ENCODE results near the gene RHPN2.
A peak's percentile ranks its signal among the peaks of the same experiment; 100 is the strongest.
"Not testable (repeated sequence)": the region's sequence is repeated elsewhere in the genome, so short reads cannot be mapped to it uniquely, and the experiment has no call there.

RHPN2 gene

GRCh38 chr19:33026602-33027001, 38.1 kb downstream of the RHPN2 start:
- not testable (repeated sequence) for DNase-seq

- DNase-seq, result not testable (repeated sequence)
These were observed 39.0 kb downstream of the RHPN2 start for GRCh38 chr19:33025468-33026238.

DNA sequence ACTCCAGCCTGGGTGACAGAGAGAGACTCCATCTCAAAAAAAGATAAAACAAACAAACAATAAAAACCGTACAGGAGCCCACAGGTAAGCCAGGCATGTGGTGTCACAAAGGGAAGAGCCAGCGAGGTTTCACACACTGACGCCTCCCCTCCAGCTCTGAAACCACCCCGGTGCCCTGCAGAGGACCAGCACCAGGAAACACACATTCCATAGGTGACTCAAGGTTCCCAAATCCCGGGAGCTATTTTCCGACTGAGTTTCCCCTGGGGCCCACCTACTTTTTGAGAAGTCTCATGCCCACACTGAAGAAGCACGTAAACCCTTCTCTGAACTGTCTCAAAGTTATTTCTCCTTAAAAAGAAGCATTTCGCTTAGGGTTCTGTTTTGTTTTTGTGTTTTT, 40.3 kb downstream of the RHPN2 start:
- DNase-seq, result no peak

- no peak for DNase-seq
These were observed 42.1 kb downstream of the RHPN2 start for GRCh38 chr19:33022472-33023116.

DNA sequence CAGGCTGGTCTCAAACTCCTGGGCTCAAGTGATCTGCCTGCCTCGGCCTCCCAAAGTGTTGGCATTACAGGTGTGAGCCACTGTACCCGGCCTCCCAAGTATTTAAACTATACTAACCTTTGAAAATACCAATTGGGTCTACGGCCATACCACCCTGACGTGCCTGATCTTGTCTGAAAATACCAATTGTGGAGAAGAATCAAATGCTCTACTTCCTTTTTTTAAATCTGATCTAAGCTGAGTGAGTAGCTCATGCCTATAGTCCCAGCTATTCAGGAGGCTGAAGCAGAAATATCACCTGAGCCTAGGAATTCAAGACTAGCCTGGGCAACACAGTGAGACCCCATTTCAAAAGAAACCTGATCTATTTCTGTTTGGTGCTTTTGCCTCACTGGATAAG, 53.8 kb downstream of the RHPN2 start:
- not testable (repeated sequence) for DNase-seq

- DNase-seq, result no peak
These were observed 56.0 kb downstream of the RHPN2 start for GRCh38 chr19:33008738-33009137.

DNA sequence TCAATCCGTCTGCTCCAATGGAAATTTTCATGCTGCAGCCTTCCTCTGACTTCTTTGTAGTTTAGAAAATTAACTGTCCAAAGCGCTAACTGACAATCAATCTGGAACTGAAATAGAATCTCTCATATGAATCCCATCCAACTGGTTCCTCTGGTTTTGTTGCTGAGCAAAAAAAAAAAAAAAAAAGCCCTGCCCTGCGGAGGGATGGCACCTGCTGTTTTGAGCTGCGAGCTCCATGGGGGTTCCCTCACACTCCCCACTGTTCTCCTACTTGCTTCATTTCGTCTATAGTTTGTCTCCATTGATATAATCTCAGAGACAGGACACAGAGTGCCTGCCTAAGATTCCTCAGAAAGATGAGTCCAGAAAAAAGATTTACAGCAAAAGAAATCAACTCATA, 59.2 kb downstream of the RHPN2 start:
- DNase-seq, result peak; percentile 92

GRCh38 chr19:33003424-33004024, 61.2 kb downstream of the RHPN2 start:
- DNase-seq, result not testable (repeated sequence)

GRCh38 chr19:33002126-33002865, 62.4 kb downstream of the RHPN2 start:
- not testable (repeated sequence) for DNase-seq

DNA sequence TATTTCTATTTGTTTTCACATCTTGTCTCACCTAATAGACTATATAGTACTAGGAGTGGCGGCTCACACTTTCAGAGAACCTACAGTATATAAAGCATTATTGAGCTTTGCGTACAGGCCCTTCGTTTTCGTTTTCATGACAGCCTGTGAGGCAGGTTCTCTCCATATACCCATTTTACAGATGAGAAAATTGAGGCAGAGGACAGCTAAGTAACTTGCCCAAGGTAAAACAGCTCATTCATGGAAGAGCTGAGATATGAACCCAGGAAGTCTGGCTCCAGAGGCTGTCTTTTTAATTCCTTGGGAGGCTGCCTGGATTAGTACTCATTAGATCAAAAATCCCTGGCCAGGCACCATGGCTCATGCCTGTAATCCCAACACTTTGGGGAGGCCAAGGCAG, 63.8 kb downstream of the RHPN2 start:
- no peak for DNase-seq

GRCh38 chr19:33000510-33000909, 64.2 kb downstream of the RHPN2 start:
- no peak for DNase-seq

DNA sequence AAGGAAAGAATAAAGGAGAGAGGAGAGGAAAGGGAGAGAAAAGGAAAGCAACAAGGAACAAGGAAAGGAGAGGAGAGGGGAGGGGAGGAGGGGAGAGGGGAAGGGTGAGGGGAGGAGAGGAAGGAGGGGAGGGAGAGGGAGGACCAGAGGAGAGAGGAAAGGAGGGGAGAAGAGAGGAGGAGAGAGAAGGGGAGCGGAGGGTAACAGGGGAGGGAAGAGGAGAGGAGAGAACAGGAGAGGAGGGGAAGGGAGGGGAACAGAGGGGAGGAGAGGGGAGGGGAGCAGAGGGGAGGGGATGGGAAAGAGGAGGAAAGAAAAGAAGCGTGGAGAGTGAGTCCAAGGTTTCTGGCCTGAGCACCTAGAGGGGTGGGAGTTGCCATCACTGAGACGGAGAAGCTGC, 66.0 kb downstream of the RHPN2 start:
- DNase-seq, result no peak

- DNase-seq, result no peak
These were observed 66.9 kb downstream of the RHPN2 start for GRCh38 chr19:32997716-32998355.

DNA sequence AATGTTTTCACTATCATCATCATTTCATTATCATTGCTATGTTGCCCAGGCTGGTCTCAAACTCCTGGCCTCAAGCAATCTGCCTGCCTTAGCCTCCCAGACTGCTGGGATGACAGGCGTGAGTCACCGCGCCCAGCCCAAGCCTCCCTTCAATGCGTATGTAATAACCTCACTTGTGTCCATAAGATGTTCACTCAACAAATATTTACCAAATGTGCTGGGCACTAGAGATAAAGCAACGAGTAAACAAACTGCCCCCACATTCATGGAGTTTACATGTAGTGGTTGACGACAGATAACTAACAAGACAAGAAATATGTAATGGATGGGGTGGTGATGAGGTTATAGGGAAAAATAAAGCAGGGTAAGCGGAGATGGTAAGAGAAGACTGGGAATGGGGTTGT, 67.6 kb downstream of the RHPN2 start:
- peak; percentile 93 for DNase-seq

- not testable (repeated sequence) for DNase-seq
These were observed 68.7 kb downstream of the RHPN2 start for GRCh38 chr19:32995966-32996365.

- no peak for DNase-seq
These were observed 76.0 kb downstream of the RHPN2 start for GRCh38 chr19:32988724-32989123.

GRCh38 chr19:32988254-32988653, 76.4 kb downstream of the RHPN2 start:
- DNase-seq, result not testable (repeated sequence)

- DNase-seq, result not testable (repeated sequence)
These were observed 82.2 kb downstream of the RHPN2 start for GRCh38 chr19:32982488-32982887.

DNA sequence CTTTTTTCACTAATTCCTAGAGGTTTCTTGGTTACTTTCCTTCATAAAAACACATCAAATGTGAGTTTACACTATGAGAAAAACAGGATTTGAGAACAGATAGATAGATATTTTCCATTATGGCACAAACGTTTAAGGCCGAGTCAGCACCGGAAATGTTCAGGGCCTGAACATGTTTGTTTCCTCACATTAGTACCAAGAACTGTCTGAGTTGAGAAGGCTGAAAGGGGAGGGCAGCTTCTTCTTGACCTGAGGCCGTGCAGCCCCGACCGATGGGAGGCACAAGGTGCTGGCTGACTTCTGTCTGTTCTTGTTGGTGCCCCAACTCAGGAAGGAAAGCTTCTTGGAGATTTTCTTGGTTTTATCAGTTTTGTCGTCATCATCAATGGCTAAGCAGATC, 84.9 kb downstream of the RHPN2 start:
- not testable (repeated sequence) for DNase-seq

GRCh38 chr19:32977813-32978212, 86.9 kb downstream of the RHPN2 start:
- DNase-seq, result not testable (repeated sequence)

DNA sequence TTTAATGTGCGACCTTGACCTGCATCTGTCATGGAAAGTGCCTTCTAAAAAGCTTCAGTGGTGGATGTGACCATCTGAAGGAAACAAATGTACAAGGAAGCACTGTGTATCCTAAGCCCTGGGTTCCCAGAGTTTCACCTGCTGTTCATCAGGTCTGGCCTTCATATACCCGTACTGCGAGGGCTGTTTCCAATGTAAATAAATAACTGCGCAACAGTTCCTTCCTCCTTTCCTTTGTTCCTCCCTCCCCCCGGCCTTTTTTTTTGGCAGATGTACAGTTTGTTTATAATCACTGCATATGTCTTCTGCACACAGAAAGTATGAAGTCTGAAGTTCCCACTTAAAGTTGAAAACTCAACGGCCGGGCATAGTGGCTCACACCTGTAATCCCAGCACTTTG, 87.4 kb downstream of the RHPN2 start:
- DNase-seq, result peak; percentile 81

DNA sequence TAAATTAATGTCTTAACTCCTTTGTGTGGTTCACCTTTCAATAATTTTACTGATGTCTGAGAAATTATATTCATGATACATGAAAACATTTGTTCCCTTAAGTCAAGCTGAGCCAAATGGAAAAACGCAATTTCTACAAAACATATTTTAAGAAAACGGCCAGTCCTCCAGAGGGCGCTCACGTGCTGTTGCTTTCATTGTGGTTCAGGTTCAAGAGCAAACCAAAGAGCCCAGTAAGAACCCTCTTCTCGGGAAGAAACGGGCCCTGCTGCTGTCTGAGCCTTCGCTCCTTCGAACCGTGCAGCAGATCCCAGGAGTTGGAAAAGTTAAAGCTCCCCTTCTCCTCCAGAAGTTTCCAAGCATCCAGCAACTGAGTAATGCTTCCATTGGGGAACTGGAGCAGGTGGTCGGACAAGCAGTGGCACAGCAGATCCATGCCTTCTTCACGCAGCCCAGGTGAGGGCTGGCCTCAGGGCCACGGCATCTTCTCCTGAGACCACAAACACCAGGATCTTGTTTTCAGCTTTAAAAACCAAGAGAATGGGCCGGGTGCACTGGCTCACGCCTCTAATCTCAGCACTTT, 88.4 kb downstream of the RHPN2 start:
- DNase-seq, result peak; percentile 87
